ENCODE results near the gene VASH2.
"Not testable (repeated sequence)": the region's sequence is repeated elsewhere in the genome, so short reads cannot be mapped to it uniquely, and the experiment has no call there.

The VASH2 gene

GRCh38 chr1:212950243-212951125 lies at the start of gene VASH2:
TSS of gene VASH2 (plus strand) at chr1:212950541. CDS start at chr1:212951543, 1,002 bp downstream.
- FAIRE-seq = no peak

GRCh38 chr1:212901290-212901689 lies 49.1 kb upstream of the VASH2 start:
- FAIRE-seq = no peak

GRCh38 chr1:212902054-212902453 lies 48.3 kb upstream of the VASH2 start:
- FAIRE-seq = no peak

DNA sequence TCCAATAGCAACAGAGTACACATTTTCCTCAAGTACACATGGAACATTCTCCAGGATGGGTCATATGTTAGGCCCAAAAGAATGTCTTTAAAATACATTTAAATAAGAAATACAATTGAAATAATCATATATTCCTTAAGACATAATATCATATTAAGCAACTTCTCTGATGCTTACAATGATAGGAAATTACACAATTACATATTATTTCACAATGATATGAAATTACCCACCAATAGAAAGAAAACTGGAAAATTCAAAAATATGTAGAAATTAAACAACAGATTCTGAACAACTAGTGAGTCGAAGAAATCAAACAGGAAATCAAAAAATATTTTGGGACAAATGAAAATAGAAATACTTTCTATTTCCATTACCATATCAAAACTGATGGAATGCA lies 46.7 kb upstream of the VASH2 start:
- peak; percentile 28 for FAIRE-seq

- not testable (repeated sequence) for FAIRE-seq
Observed at GRCh38 chr1:212908071-212908470, 42.3 kb upstream of the VASH2 start.

DNA sequence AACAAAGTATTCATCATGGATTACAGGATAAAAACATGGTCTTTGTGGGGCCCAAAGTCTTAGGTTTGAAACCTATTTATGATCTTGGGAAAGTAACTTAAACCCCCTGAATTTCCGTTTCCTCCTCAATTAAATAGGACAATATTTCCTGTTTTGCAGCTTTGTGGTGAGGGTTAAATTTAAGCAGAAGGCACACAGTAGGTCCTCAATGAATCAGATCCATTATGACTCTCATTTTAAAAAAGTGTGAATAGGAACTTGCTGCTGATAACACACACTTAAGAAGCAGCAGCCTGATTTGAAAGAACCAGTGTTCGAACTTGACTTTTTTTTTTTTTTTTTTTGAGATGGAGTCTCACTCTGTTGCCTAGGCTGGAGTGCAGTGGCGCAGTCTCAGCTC lies 41.4 kb upstream of the VASH2 start:
- FAIRE-seq = no peak

DNA sequence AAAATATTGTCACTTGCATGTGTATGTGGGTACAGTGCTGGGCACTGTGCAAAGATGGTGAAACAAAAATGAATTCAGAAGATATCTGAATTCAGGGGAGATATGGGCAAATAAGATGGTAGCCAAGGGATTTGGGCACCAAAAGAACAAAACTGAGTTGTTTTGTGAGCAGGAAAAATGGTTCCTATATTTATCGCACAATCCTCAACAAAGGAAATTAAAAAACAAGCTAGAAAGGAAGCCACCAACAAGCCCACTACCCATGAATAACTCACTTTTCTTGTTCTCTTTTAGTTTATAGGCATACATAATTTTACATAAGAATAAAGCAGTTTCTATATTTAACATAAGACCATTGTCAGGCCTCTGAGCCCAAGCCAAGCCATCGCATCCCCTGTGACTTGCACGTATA lies 40.7 kb upstream of the VASH2 start:
- no peak for FAIRE-seq

- FAIRE-seq = not testable (repeated sequence)
Observed at GRCh38 chr1:212910213-212910612, 40.1 kb upstream of the VASH2 start.

DNA sequence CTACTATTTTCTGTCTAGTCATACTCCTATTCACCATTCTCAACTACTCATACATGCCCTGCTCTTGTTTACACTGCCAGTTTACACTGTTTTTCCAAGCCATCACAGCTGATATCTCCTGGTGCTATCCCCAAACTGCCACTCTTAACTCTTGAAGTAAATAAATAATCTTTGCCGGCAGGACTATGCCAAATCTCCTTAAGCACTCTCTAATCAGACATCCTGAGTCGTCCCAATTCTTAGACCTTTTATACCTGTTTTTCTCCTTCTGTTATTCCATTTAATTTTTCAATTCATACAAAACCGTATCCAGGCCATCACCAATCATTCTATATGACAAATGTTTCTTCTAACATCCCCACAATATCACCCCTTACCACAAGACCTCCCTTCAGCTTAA lies 36.7 kb upstream of the VASH2 start:
- not testable (repeated sequence) for FAIRE-seq

DNA sequence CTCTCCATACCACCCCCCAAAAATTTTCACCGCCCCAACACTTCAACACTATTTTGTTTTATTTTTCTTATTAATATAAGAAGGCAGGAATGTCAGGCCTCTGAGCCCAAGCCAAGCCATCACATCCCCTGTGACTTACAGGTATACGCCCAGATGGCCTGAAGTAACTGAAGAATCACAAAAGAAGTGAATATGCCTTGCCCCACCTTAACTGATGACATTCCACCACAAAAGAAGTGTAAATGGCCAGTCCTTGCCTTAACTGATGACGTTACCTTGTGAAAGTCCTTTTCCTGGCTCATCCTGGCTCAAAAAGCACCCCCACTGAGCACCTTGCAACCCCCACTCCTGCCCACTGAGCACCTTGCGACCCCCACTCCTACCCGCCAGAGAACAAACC lies 36.2 kb upstream of the VASH2 start:
- not testable (repeated sequence) for FAIRE-seq

- FAIRE-seq = no peak
Observed at GRCh38 chr1:212914789-212915188, 35.6 kb upstream of the VASH2 start.

DNA sequence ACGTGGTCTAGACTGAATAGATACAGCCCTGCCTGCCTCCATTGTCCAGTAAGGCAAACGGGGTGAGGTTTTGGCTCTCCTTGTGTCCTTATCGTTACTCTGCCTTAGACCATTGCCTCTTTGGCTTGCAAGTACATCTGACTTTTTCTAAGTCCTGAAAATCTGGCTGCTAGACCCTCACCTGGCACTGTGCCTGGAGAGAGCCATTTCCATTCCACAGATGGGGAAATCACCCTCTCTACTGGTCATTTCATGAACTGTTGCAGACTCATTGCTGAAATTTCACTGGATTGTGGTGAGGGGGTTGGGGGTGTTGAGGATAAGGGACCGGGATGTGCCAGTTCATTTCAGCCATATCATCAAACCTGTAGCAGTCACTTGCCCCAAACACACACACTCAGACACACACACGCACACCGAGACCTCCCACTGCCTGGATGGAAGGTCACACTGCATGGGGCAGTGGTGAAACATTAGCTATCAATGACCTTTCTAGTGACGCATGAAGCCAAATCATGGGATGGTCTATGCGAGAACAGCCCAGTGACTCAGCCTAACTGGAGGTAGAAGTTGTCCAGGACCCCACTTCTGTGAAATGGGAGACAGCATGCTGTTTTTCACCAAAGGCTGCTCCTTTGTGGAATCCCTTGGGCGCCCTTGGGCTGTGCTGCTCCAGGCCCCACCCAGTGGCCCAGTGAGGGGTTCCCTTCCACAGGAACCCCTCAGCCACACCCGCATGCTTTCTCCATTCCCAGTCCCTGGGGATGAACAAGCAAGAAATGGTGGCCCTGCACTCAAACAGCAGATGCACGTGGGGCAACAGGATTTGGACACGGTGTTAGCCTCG lies 34.9 kb upstream of the VASH2 start:
- FAIRE-seq = no peak

DNA sequence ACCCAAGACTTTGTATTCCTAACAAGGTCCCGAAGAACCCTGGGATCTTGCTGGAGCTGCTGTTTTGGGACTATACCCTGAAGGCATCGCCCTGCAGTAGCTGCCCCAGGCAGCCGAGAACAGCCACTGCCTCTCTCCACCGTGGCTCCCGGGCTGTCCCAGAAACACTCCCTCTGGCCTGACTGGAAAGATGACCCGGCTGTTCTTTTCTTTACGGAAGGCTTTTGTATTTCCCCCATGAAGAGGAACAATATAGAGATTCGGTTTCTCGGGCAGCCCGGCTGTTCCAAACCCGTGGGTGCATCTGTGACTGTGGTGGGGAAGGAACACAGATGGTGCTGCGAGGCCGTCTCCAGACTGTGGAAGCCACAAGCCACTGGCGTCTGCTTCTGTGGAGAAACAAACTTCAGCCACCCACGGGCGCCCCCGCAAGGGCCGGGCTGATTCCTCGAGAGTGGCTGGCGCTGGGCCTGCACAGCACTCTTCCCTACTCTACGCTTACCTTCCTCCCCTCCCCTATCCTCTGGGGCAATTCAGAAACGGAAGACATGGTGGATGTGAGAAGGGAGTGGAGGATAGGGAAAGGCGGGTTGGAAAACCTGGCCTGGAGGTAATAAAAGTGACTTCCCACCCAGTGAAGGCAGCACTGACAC lies 33.7 kb upstream of the VASH2 start:
- no peak for FAIRE-seq

DNA sequence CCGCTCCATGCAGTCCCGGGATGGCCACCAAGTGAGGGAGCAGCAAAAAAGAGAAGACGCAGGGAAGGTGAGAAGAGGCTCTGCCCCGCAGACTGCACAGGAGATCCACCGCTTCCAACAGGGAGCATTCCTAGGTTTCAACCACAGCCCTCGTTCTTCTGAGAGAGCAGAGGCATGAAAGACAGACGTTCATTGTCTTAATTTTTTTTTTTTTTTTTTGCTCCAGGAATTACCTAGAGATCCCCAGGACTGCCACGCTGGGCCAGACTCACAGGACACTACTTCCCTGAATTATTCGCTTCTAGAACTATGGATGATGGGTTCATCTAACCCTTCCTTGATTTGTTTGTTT lies 33.2 kb upstream of the VASH2 start:
- no peak for FAIRE-seq

- FAIRE-seq = no peak
Observed at GRCh38 chr1:212917858-212918257, 32.5 kb upstream of the VASH2 start.

GRCh38 chr1:212918824-212919223 lies 31.5 kb upstream of the VASH2 start:
- no peak for FAIRE-seq

- no peak for FAIRE-seq
Observed at GRCh38 chr1:212920246-212920645, 30.1 kb upstream of the VASH2 start.

- no peak for FAIRE-seq
Observed at GRCh38 chr1:212920896-212921295, 29.4 kb upstream of the VASH2 start.

DNA sequence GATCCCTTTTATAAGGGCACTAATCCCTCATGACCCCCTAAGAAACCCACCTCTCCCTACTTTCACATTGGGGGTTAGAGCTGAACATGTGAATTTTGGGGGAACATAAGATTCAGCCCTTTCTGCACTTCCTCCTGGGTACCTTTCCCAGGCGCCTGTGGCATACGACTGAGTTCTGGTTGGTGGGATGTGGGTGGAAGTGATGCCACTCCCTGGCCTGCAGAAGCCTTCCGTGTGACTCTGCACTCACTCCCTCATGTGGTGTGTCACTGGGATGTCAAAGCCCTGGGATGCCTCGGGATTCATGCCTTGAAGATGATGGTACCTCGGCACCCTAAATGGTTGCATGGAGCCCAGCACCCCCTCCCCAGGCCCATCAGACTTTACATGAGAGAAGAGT lies 28.3 kb upstream of the VASH2 start:
- FAIRE-seq = no peak

DNA sequence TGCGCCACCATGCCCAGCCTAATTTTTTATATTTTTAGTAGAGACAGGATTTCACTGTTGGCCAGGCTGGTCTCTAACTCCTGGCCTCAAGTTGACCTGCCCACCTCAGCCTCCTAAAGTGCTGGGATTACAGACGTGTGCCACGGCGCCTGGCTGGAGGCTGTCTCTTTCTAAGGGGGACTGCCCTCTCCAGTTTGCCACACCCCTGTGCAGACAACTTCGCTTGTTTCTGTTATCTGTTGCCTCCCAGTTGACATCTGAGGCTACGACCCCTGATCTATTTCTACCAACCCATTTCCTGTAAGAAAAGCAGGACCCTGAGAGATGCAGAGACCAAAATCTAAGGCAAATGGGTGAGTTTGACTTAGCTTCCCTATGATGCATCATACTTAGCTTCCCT lies 24.0 kb upstream of the VASH2 start:
- no peak for FAIRE-seq

GRCh38 chr1:212928323-212929291 lies 21.7 kb upstream of the VASH2 start:
- FAIRE-seq = no peak
